HG03521 (cell line): ENCODE results near the gene CBL.
"Not testable (repeated sequence)": the region's sequence is repeated elsewhere in the genome, so short reads cannot be mapped to it uniquely, and the experiment has no call there.

Experiments
- ATAC-seq: cut with Tn5 transposase; IDR thresholded peaks from one replicate; pipeline ENCODE4 v1.9.1; 2021; ENCODE audit warnings: mild to moderate bottlenecking, moderate library complexity; ENCODE audit not compliant: unreplicated experiment

Gene CBL

GRCh38 chr11:119184399-119184798, 21.7 kb upstream of the CBL start:
- ATAC-seq, result not testable (repeated sequence)

GRCh38 chr11:119185981-119186634, 20.0 kb upstream of the CBL start:
- ATAC-seq, result no peak

- ATAC-seq, result no peak
Observed at GRCh38 chr11:119187123-119187892, 18.8 kb upstream of the CBL start.

- no peak for ATAC-seq
Observed at GRCh38 chr11:119188067-119188466, 18.1 kb upstream of the CBL start.

GRCh38 chr11:119188887-119189286, 17.3 kb upstream of the CBL start:
- no peak for ATAC-seq

- no peak for ATAC-seq
Observed at GRCh38 chr11:119189393-119189792, 16.7 kb upstream of the CBL start.

- no peak for ATAC-seq
Observed at GRCh38 chr11:119190531-119190930, 15.6 kb upstream of the CBL start.

GRCh38 chr11:119191265-119191664, 14.9 kb upstream of the CBL start:
- not testable (repeated sequence) for ATAC-seq

GRCh38 chr11:119192111-119192510, 14.0 kb upstream of the CBL start:
- ATAC-seq, result no peak

GRCh38 chr11:119193001-119193400, 13.1 kb upstream of the CBL start:
- no peak for ATAC-seq

GRCh38 chr11:119193626-119194025, 12.5 kb upstream of the CBL start:
- ATAC-seq, result no peak

- ATAC-seq, result no peak
Observed at GRCh38 chr11:119194811-119195440, 11.2 kb upstream of the CBL start.

- ATAC-seq, result no peak
Observed at GRCh38 chr11:119195680-119196079, 10.5 kb upstream of the CBL start.

- peak; percentile 62 for ATAC-seq
Observed at GRCh38 chr11:119196833-119197483, 9.2 kb upstream of the CBL start.

- ATAC-seq, result no peak
Observed at GRCh38 chr11:119198925-119199324, 7.2 kb upstream of the CBL start.

- not testable (repeated sequence) for ATAC-seq
Observed at GRCh38 chr11:119201236-119201635, 4.9 kb upstream of the CBL start.

GRCh38 chr11:119202554-119202953, 3.6 kb upstream of the CBL start:
- ATAC-seq, result no peak

GRCh38 chr11:119204066-119204465, 2.1 kb upstream of the CBL start:
- no peak for ATAC-seq

- no peak for ATAC-seq
Observed at GRCh38 chr11:119205080-119205479, 1.1 kb upstream of the CBL start.

GRCh38 chr11:119206511-119207414, 624 bp downstream of the CBL start:
- ATAC-seq, result peak; percentile 23
